A549 treated with CORT108297 at 1 μM for 4 hours (cell line): ENCODE data around the gene CYP2A6. TPM values are rescaled to one million over a fixed set of nuclear protein-coding genes. Genes with fewer than 3 reads are reported as not detected.

Experiments used
- total RNA-seq: library from RNA; stranded (reverse); fragments of 200-300 nt; extraction: Qiagen RNA extraction; gene quantifications from 5 replicates; pipeline ENCODE4 v1.2.3, GENCODE V29; 2022

Gene CYP2A6, protein sequence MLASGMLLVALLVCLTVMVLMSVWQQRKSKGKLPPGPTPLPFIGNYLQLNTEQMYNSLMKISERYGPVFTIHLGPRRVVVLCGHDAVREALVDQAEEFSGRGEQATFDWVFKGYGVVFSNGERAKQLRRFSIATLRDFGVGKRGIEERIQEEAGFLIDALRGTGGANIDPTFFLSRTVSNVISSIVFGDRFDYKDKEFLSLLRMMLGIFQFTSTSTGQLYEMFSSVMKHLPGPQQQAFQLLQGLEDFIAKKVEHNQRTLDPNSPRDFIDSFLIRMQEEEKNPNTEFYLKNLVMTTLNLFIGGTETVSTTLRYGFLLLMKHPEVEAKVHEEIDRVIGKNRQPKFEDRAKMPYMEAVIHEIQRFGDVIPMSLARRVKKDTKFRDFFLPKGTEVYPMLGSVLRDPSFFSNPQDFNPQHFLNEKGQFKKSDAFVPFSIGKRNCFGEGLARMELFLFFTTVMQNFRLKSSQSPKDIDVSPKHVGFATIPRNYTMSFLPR
- total RNA-seq, result 0.10 TPM in 1 of 5 replicates, not detected in the others

DNA sequence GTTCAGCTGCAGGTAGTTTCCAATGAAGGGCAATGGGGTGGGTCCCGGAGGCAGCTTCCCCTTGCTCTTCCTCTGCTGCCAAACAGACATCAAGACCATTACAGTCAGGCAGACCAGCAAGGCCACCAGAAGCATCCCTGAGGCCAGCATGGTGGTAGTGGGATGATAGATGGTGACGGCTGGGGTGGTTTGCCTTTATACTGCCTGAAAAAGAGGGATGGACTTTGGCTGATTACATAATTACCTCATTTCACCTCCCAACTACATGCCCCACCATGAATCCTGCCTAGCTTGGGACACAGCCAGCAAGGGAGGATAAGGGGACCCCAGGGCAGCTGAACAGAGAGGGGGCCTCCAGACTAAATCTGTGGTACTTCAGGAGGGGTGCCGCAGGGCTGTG is at the start of gene CYP2A6:
CYP2A6 (minus strand) TSS at position 171 of the 400 bp plus-strand sequence; CDS start at position 150, 21 bp downstream.

DNA sequence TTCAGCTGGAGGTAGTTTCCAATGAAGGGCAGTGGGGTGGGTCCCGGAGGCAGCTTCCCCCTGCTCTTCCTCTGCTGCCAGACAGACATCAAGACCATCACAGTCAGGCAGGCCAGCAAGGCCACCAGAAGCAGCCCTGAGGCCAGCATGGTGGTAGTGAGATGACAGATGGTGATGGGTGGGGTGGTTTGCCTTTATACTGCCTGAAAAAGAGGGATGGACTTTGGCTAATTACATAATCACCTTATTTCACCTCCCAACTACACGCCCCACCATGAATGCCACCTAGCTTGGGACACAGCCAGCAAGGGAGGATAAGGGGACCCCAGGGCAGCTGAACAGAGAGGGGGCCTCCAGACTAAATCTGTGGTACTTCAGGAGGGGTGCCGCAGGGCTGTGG is 31.8 kb upstream of the CYP2A6 start, which contains the start of gene CYP2A7:
CYP2A7 (minus strand) TSS at position 170 of the 400 bp plus-strand sequence; CDS start at position 149, 21 bp downstream.

DNA sequence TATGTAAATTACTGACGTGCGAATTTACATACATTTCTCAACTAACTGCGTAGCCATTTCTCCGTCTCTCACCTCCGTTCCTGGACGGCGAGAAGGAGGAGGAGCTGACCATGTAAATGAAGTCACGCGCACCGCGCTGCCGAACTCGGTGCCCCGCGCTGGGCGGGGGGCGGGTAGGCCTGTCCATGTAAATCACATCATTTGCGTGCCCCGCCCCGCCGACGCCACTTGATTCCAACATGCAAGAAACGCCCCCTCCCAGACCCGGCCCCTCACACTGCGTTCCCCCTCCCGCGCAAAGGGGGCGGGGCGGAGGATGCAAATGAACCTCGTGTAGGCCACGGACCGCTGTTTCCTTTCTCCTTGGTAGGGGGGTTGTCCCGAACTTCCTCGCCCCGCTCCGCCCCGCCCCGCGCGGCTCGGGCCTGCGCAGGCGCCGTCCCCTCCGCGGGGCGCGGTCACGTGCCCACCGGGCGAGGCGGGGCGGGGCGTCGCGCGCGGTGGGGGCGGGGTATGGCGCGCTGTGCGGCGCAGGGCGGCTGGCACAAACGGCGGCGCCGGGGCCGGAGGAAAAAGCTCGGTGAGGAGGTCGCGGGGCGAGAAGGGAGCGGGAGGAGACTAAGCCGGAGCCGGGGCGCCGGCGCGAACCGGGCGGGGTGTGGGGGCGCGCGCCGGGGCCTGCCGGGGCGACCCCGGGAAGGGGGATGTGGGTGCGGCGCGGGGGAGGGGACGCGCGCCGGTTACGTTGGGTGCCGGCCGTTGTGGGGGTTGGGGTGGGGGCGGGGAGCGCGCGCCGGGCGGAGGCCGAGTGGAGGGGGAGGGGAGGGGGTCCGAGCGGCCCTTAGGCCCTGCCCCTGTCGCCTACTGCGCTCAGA is 51.3 kb downstream of the CYP2A6 start, which contains the start of gene EGLN2:
EGLN2 (plus strand) TSS at position 509 of the 875 bp plus-strand sequence. CDS start 1,382 bp downstream, outside the sequence.

Other genes starting within 250 kb of the CYP2A6 start
- 42.1 to 73.1 TPM (median 63.4 TPM) in 5 replicates for gene LTBP4, start 249.1 kb downstream of the CYP2A6 start, total RNA-seq
- 48.5 to 75.7 TPM (median 69.8 TPM) in 5 replicates for gene NUMBL, start 159.8 kb downstream of the CYP2A6 start, total RNA-seq
- 65.4 to 82.0 TPM (median 78.4 TPM) in 5 replicates for gene COQ8B, start 133.6 kb downstream of the CYP2A6 start, total RNA-seq
- 18.0 to 22.5 TPM (median 20.6 TPM) in 5 replicates for gene ITPKC, start 133.3 kb downstream of the CYP2A6 start, total RNA-seq
- gene ACTMAP, start 100.0 kb downstream of the CYP2A6 start, total RNA-seq, result 15.0 to 18.8 TPM (median 18.3 TPM) in 5 replicates
- 155 to 192 TPM (median 160 TPM) in 5 replicates for gene SNRPA, start 99.2 kb downstream of the CYP2A6 start, total RNA-seq
- gene MIA, start 74.9 kb downstream of the CYP2A6 start, total RNA-seq, result 0.57 TPM in 1 of 5 replicates, not detected in the others
- gene RAB4B, start 72.2 kb downstream of the CYP2A6 start, total RNA-seq, result 14.5 to 21.3 TPM (median 20.2 TPM) in 5 replicates
- gene EGLN2, start 51.3 kb downstream of the CYP2A6 start, total RNA-seq, result 66.7 to 94.6 TPM (median 91.9 TPM) in 5 replicates
- not detected in 5 replicates for gene CYP2A7, start 31.8 kb upstream of the CYP2A6 start, total RNA-seq
- gene CYP2B6, start 140.8 kb upstream of the CYP2A6 start, total RNA-seq, result 0.05 to 0.08 TPM in 2 of 5 replicates, not detected in the others
- gene CYP2A13, start 238.0 kb upstream of the CYP2A6 start, total RNA-seq, result not detected in 5 replicates